GM12875 (cell line): ENCODE measurements around the gene AP1B1.

Experiments used
- H3K4me3 ChIP-seq: one replicate; pipeline ENCODE4 v1.5.1; 2011; ENCODE audit warnings: low read depth, low read length, control low read depth
- TF ChIP-seq, protein P1 (sequence below): IDR thresholded peaks from 2 replicates; pipeline ENCODE4 v1.5.1; 2011; ENCODE audit warnings: low read depth, mild to moderate bottlenecking, control low read depth, inconsistent platforms, low read length, moderate library complexity, borderline replicate concordance; ENCODE audit not compliant: insufficient read depth

Gene AP1B1

DNA sequence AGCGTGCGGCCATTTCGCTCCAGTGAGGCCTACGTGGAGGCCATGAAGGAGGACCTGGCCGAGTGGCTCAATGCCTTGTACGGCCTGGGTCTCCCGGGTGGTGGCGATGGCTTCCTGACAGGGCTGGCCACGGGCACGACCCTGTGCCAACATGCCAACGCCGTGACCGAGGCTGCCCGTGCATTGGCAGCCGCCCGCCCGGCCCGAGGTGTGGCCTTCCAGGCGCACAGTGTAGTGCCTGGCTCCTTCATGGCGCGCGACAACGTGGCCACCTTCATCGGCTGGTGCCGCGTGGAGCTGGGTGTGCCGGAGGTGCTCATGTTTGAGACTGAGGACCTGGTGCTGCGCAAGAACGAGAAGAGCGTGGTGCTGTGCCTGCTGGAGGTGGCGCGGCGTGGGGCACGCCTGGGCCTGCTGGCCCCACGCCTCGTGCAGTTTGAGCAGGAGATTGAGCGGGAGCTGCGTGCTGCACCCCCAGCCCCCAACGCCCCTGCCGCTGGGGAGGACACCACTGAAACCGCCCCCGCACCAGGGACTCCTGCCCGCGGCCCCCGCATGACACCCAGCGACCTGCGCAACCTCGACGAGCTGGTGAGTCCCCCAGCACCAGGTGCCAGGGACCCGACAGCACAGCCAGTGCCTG lies 80.1 kb downstream of the AP1B1 start:
- H3K4me3 ChIP-seq: no peak overlapping the region

DNA sequence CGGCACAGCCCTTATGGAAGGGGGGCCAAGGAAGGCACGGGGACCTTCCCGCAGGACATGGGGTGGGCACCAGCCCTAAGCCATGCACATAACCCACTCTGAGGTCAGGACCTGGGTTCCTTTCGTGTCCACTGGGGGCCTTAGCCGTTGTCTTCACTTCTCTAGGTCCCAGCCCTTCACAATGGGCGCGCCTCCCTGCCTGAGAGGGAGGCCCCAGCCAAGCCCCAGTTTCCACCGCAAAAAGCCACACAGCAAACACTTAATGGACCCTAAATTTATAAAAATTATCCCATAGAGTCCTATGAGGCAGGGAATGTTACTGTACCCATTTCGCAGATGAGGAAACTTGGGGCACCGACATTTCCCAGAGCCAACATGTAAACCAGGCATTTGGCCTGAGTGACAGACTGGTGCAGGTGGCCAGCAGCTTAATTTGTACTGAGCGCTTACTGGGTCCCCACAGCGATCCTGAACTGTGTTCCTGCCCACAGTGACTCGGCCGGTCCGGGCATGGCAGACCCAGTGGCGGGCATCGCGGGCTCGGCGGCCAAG lies 80.7 kb downstream of the AP1B1 start:
- TF ChIP-seq, protein P1, sequence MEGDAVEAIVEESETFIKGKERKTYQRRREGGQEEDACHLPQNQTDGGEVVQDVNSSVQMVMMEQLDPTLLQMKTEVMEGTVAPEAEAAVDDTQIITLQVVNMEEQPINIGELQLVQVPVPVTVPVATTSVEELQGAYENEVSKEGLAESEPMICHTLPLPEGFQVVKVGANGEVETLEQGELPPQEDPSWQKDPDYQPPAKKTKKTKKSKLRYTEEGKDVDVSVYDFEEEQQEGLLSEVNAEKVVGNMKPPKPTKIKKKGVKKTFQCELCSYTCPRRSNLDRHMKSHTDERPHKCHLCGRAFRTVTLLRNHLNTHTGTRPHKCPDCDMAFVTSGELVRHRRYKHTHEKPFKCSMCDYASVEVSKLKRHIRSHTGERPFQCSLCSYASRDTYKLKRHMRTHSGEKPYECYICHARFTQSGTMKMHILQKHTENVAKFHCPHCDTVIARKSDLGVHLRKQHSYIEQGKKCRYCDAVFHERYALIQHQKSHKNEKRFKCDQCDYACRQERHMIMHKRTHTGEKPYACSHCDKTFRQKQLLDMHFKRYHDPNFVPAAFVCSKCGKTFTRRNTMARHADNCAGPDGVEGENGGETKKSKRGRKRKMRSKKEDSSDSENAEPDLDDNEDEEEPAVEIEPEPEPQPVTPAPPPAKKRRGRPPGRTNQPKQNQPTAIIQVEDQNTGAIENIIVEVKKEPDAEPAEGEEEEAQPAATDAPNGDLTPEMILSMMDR: no peak
- H3K4me3 ChIP-seq: no peak overlapping the region

More for the DNA sequence above, 80.1 kb downstream of the AP1B1 start:
- TF ChIP-seq, protein P1: no peak

DNA sequence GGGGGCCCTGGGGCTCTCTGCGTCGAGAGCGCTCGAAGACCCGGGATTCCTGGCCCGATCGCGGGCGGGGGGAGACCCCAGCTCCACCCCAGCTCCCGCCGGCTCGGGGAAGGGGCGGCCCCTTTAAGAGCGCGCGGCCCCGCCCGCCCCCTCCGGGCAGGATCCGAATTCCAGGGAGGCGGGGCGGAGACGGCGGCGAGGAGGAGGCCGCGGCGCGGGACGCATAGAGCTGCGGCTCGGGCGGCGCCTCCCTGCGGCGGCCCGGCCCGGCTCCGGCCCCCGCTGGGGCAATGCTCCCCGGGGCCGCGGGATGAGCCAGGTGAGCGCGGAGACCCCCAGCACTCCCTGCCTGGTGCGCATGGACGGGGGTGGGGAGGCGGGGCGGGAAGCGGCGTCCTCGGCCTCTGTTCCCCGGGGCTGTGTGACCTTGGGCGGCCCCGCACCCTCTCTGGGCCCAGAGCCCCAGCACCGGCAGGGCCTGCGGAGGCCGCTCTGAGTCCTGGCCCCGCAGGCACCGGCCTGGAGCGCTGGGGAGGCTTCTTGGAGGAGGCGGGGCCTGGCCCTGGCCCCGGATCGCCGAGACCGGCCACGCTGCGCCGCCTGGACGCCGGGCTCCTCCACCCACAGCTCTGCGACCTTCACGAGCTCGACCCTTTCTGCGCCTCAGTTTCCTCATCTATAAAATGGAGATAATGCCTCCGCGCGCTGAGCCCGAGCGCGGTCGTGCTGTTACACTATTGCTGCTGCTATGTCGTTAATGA lies 81.4 kb downstream of the AP1B1 start:
- peak overlapping the region; percentile 46 for H3K4me3 ChIP-seq
- TF ChIP-seq, protein P1: no peak

DNA sequence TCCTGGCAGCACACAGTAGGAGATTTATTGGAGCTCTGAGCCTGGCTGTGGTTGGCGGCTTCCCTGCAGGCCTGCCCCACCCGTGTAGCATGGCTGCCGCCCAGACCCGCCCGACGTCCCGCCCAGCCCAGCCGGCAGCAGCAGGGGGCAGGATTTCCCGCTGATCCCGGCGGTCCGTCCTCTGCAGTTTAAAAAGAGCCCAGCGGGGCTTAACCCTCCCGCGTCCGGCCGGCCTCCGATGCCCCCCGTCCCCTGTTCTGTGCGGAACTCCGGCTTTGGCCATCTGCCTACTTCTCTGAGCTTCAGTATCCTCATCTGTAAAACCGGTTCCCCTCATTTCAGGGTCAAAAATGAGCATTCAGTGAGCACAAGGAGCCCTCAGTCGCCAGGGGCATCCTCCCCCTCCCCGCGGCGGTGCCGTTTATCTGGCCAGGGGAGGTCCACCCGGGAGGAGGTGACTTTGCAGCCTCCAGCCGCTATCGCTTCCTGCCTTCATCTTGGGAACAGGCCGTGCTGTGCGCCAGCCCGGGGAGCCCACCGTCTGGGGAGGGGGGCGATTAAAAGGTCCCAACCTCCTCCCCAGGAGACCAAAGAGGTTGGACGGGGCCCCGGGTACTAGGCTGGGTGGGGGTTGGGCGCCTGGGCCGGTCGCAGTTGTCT lies 82.1 kb downstream of the AP1B1 start, which contains the start of gene GAS2L1:
Gene GAS2L1, plus strand, starts transcription at position 476 of the 660 bp plus-strand sequence. CDS start 1,456 bp downstream, outside the sequence.
- H3K4me3 ChIP-seq: peak within 1 kb of the TSS; percentile 46
- TF ChIP-seq, protein P1: peak; percentile 50; the same call in 1 of the 2 replicates

DNA sequence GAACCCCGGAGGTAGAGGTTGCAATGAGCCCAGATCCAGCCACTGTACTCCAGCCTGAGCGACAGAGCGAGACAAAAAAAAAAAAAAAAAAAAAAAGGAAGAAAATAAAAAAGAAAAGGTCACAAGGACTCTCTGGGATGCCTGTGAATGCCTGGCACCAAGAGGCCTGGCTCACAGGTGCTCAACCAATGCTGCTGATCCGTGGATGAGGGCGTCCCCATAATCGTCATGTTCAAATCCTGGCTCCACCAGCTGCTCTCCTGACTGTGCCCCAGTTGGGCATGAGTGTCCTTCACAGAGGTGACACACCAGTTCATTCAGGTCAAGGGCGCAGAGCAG lies 82.6 kb downstream of the AP1B1 start:
- no peak overlapping the region for H3K4me3 ChIP-seq
- TF ChIP-seq, protein P1: no peak

DNA sequence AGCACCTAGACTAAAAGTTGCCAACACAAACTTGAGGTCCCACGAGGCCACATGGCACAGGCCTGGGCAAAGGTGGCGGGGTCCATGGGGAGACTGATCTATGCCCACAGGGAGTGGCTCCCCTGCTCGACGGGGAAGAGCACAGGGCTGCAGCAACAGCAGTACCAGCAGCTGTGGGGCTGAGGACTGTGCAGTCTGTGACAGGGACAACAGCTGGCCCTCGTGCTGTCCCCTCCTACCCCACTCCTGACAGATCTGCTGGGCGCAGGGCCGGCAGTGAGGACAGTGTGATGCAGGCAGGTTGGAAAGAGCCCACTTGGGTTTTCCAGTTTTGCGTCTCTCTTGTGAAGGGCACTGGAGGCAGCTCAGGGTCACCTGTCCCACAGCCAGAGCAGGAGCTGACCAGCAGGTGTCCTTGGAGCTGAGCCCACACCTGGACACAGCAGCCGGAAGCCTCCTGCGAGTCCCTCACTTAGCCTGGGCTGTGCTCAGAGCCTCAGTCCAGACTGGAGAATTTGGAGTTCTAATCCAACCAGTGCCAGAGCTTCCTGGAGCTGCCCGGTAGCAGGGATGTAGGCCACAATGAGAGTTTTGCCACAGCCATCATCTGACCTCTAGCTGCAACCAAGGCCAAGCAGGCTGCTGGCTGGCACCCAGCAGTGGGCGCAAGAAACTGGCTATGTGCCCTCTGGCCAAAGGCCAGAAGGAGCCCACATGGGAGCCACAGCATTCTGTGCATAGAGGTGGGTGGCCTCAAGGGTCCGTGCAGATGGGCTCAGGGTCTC lies 85.5 kb downstream of the AP1B1 start:
- H3K4me3 ChIP-seq: no peak overlapping the region
- TF ChIP-seq, protein P1: no peak
